Subcutaneous abdominal adipose tissue (tissue), 5 donors: ENCODE data around the gene GSC.

ENCODE experiments used
- H3K27ac ChIP-seq: one replicate; pipeline ENCODE4 v1.7.0; 2013; ENCODE audit warnings: low read depth, mild to moderate bottlenecking, inconsistent platforms, low read length, moderate library complexity
- H3K27me3 ChIP-seq, 5 donors: one replicate each; pipeline ENCODE4 v1.7.0; 2013; ENCODE audit warnings: low read length in 5 of 5, inconsistent platforms in 1 of 5; ENCODE audit not compliant: control insufficient read depth in 5 of 5, insufficient read depth in 4 of 5
- H3K36me3 ChIP-seq, 5 donors: one replicate each; pipeline ENCODE4 v1.7.0; 2013; ENCODE audit warnings: low read length in 5 of 5; ENCODE audit not compliant: control insufficient read depth in 5 of 5, insufficient read depth in 5 of 5
- H3K4me1 ChIP-seq, 5 donors: one replicate each; pipeline ENCODE4 v1.7.0; 2013; ENCODE audit warnings: low read length in 5 of 5, mild to moderate bottlenecking in 3 of 5, moderate library complexity in 1 of 5; ENCODE audit not compliant: control insufficient read depth in 5 of 5, insufficient read depth in 5 of 5
- H3K4me3 ChIP-seq, 5 donors: one replicate each; pipeline ENCODE4 v1.7.0; 2013; ENCODE audit warnings: low read length in 5 of 5, low read depth in 1 of 5
- H3K9ac ChIP-seq, 5 donors: one replicate each; pipeline ENCODE4 v1.7.0; 2013; ENCODE audit warnings: low read length in 5 of 5, mild to moderate bottlenecking in 4 of 5, moderate library complexity in 3 of 5
- H3K9me3 ChIP-seq, 5 donors: one replicate each; pipeline ENCODE4 v1.7.0; 2013; ENCODE audit warnings: low read length in 5 of 5; ENCODE audit not compliant: control insufficient read depth in 5 of 5
- donor health status: healthy.
- donor health status: healthy.
- donor health status: healthy.
- donor health status: healthy.
- donor health status: healthy.

The GSC gene

DNA sequence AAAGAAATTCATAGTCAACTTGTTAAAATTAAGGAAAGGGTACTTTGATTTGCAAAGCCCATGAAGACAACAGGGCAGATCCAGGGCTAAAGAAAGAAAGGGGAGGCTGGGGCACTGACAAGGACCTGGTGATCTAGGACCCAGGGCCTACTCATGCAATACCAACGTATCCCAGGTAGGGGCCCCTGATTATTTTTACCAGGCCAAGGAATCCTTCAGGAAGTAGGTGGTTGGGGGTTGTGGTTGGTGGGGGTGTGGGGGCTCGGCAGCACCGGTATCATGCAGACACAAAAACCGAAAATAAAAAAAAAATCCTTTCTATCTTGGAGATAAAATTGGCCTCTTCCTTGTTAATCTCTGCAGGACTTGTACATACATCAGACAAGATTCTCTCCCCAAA is 47.5 kb downstream of the GSC start:
- no peaks in the 10 kb centered on the region for H3K36me3 ChIP-seq
- no peaks in the 10 kb centered on the region for H3K27me3 ChIP-seq
- H3K4me1 ChIP-seq, result peaks cover 0 to 23% (median 9%) of the 10 kb centered on the region in 5 donors
- no peak overlapping the region for H3K4me3 ChIP-seq
- H3K9ac ChIP-seq, result no peak overlapping the region
- no peak overlapping the region for H3K27ac ChIP-seq
- no peaks in the 10 kb centered on the region for H3K9me3 ChIP-seq
